Keratinocyte (primary cell): ENCODE data around the gene GLTP. TPM values are rescaled to one million over a fixed set of nuclear protein-coding genes. Genes with fewer than 3 reads are reported as not detected.

Source experiments
- DNase-seq: peaks from one replicate; pipeline ENCODE4 v3.0.0-alpha.2; 2011; ENCODE audit warnings: low read depth, missing footprints, low spot score
- FAIRE-seq: peaks from 2 replicates; lab custom pipeline; 2011; peaks lifted over from hg19 to GRCh38; lab: Jason Lieb, UNC
- H2AFZ ChIP-seq: 2 replicates; pipeline ENCODE4 v1.6.0; 2012; ENCODE audit warnings: low read length, control low read depth, inconsistent platforms; ENCODE audit not compliant: control insufficient read depth
- H3K27ac ChIP-seq: 2 replicates; pipeline ENCODE4 v1.5.1; 2011; ENCODE audit warnings: low read length; ENCODE audit not compliant: control insufficient read depth, insufficient read depth
- H3K27me3 ChIP-seq: 3 replicates; pipeline ENCODE4 v1.6.0; 2011; ENCODE audit warnings: low read length; ENCODE audit not compliant: control insufficient read depth, insufficient read depth; ENCODE audit errors: extremely low read depth
- H3K36me3 ChIP-seq, 2 experiments: 2 replicates in 1 of 2; 3 replicates in 1 of 2; pipeline ENCODE4 v1.5.1; 2011; ENCODE audit warnings: low read length in 2 of 2, mild to moderate bottlenecking in 1 of 2; ENCODE audit not compliant: control insufficient read depth in 2 of 2, insufficient read depth in 2 of 2; ENCODE audit errors: extremely low read depth in 1 of 2
- H3K4me1 ChIP-seq: 3 replicates; pipeline ENCODE4 v1.5.1; 2011; ENCODE audit warnings: low read length; ENCODE audit not compliant: control insufficient read depth, insufficient read depth; ENCODE audit errors: extremely low read depth
- H3K4me2 ChIP-seq: 3 replicates; pipeline ENCODE4 v1.6.0; 2011; ENCODE audit warnings: low read depth, low read length; ENCODE audit not compliant: control insufficient read depth, insufficient read depth; ENCODE audit errors: extremely low read depth
- H3K4me3 ChIP-seq, 3 experiments: fragments of 200-600 bp in 1 of 3; sonication (generic) in 1 of 3; 2 replicates in 2 of 3; 3 replicates in 1 of 3; pipeline ENCODE4 v1.5.1; 2011 to 2016; ENCODE audit warnings: low read length in 3 of 3, mild to moderate bottlenecking in 3 of 3, control low read depth in 2 of 3, inconsistent platforms in 1 of 3, low read depth in 1 of 3, mixed read lengths in 1 of 3, mixed run types in 1 of 3, moderate library complexity in 1 of 3; ENCODE audit not compliant: control insufficient read depth in 2 of 3, insufficient read depth in 2 of 3; ENCODE audit errors: extremely low read depth in 1 of 3
- H3K79me2 ChIP-seq: 2 replicates; pipeline ENCODE4 v1.6.0; 2012; ENCODE audit warnings: low read length; ENCODE audit not compliant: control insufficient read depth, insufficient read depth
- H3K9ac ChIP-seq: 3 replicates; pipeline ENCODE4 v1.6.0; 2011; ENCODE audit warnings: low read length; ENCODE audit not compliant: control insufficient read depth, insufficient read depth; ENCODE audit errors: extremely low read depth
- H3K9me1 ChIP-seq: 3 replicates; pipeline ENCODE4 v1.6.0; 2011; ENCODE audit warnings: low read length; ENCODE audit not compliant: control insufficient read depth, insufficient read depth; ENCODE audit errors: extremely low read depth
- H3K9me3 ChIP-seq: 2 replicates; pipeline ENCODE4 v1.5.1; 2012; ENCODE audit warnings: low read depth, low read length; ENCODE audit not compliant: control insufficient read depth
- H4K20me1 ChIP-seq: 3 replicates; pipeline ENCODE4 v1.6.0; 2011; ENCODE audit warnings: low read length; ENCODE audit not compliant: control insufficient read depth, insufficient read depth; ENCODE audit errors: extremely low read depth
- EZH2 ChIP-seq: IDR thresholded peaks from one replicate; pipeline ENCODE4 v1.6.1; 2012; ENCODE audit warnings: inconsistent platforms, mild to moderate bottlenecking, low read length, moderate library complexity
- dilution Hi-C: fragments of 300-500 bp; cut with MboI; formaldehyde crosslinking; loops from one replicate; pipeline ENCODE4 v1.7.0; 2020; ENCODE audit warnings: low sequenced_read_pairs; ENCODE audit not compliant: extremely low pct_ligation_motif_present
- polyA plus RNA-seq, 5 experiments: library from polyadenylated mRNA; depleted of rRNA in 3 of 5; stranded (reverse) in 3 of 5; stranded (forward) in 1 of 5; unstranded in 1 of 5; fragments of >200 nt; gene quantifications; 1 replicate in 1 of 5; 2 replicates in 3 of 5; 3 replicates in 1 of 5; pipeline versions ENCODE4 v1.2.1 to v1.2.3, GENCODE V29; 2011 to 2012; ENCODE audit warnings: missing spikeins in 2 of 5, low read depth in 1 of 5, low replicate concordance in 1 of 5
- TF ChIP-seq, protein P1 (sequence below), 3 experiments: IDR thresholded peaks in 1 of 3; conservative IDR thresholded peaks in 1 of 3; optimal IDR thresholded peaks in 1 of 3; 2 replicates in 2 of 3; 3 replicates in 1 of 3; pipeline versions ENCODE3 to v1.5.1; 2011; ENCODE audit warnings: low read length in 3 of 3, mild to moderate bottlenecking in 3 of 3, moderate library complexity in 2 of 3, control low read depth in 1 of 3, inconsistent platforms in 1 of 3; ENCODE audit not compliant: insufficient read depth in 2 of 3; ENCODE audit errors: extremely low read depth in 1 of 3

GLTP gene
- polyA plus RNA-seq, 1 donor (not counting 4 experiments of a cell fraction or from before 2014, with no cell fraction given) = 54.6 TPM

GRCh38 chr12:109822951-109823411 lies 57.4 kb downstream of the GLTP start:
- Histone ChIP-seq H2AFZ (no peak overlapping the region), H3K27me3 (no peaks in the 10 kb centered on the region), H3K36me3 (no peaks in the 10 kb centered on the region), H3K4me2 (no peak overlapping the region), H3K9me3 (no peaks in the 10 kb centered on the region), H3K9me1 (no peaks in the 10 kb centered on the region), H3K9ac (no peak overlapping the region), H3K4me1 (peaks cover 24% of the 10 kb centered on the region), H4K20me1 (no peaks in the 10 kb centered on the region), H3K79me2 (no peaks in the 10 kb centered on the region), H3K27ac (no peak overlapping the region), H3K4me3 (no peak overlapping the region)
- dilution Hi-C loops = no loop called here
- no peak for FAIRE-seq
- no peak for DNase-seq
- TF ChIP-seq, protein P1, sequence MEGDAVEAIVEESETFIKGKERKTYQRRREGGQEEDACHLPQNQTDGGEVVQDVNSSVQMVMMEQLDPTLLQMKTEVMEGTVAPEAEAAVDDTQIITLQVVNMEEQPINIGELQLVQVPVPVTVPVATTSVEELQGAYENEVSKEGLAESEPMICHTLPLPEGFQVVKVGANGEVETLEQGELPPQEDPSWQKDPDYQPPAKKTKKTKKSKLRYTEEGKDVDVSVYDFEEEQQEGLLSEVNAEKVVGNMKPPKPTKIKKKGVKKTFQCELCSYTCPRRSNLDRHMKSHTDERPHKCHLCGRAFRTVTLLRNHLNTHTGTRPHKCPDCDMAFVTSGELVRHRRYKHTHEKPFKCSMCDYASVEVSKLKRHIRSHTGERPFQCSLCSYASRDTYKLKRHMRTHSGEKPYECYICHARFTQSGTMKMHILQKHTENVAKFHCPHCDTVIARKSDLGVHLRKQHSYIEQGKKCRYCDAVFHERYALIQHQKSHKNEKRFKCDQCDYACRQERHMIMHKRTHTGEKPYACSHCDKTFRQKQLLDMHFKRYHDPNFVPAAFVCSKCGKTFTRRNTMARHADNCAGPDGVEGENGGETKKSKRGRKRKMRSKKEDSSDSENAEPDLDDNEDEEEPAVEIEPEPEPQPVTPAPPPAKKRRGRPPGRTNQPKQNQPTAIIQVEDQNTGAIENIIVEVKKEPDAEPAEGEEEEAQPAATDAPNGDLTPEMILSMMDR (optimal IDR thresholded peaks at IDR 0.05 in 1 of 3, IDR thresholded peaks at IDR 0.05 in 1 of 3, conservative IDR thresholded peaks at IDR 0.05 in 1 of 3; ENCODE audit: extremely low read depth in 1 of 3, insufficient read depth in 2 of 3, low read length in 3 of 3) = no peak
- no peak for TF ChIP-seq EZH2

DNA sequence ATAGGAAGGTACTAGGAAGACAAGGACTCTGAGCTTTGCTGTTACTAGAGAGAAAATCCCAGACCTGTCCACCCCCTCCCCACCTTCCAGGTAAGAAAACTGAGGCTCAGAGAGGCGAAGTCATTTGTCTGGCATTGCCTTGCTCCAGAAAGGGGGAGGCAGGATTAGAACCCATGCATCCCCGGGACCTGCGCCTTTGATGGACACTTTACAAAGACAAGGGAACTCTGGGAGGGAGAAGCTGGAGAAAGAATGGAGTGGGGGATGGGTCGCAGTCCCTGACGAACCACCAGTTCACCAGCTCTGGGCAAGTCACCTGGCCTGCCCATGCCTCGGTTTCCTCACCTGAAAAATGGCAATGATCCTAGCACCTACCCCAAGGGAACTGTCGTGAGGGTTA lies 57.9 kb downstream of the GLTP start:
- Histone ChIP-seq H3K27me3 (no peaks in the 10 kb centered on the region), H2AFZ (no peak overlapping the region), H3K36me3 (no peaks in the 10 kb centered on the region), H3K9ac (no peak overlapping the region), H3K4me3 (no peak overlapping the region), H3K79me2 (no peaks in the 10 kb centered on the region), H3K27ac (no peak overlapping the region), H3K4me2 (no peak overlapping the region), H3K4me1 (peaks cover 24% of the 10 kb centered on the region), H3K9me1 (no peaks in the 10 kb centered on the region), H3K9me3 (no peaks in the 10 kb centered on the region), H4K20me1 (no peaks in the 10 kb centered on the region)
- FAIRE-seq (no peak), DNase-seq (no peak)
- TF ChIP-seq, protein P1 (optimal IDR thresholded peaks at IDR 0.05 in 1 of 3, IDR thresholded peaks at IDR 0.05 in 1 of 3, conservative IDR thresholded peaks at IDR 0.05 in 1 of 3; ENCODE audit: extremely low read depth in 1 of 3, insufficient read depth in 2 of 3, low read length in 3 of 3) = no peak
- dilution Hi-C loops = no loop called here
